ENCODE data around the gene MARK2.

GRCh38 chr11:63869171-63869591 is 30.3 kb downstream of the MARK2 start:
- TF ChIP-seq, protein P1, sequence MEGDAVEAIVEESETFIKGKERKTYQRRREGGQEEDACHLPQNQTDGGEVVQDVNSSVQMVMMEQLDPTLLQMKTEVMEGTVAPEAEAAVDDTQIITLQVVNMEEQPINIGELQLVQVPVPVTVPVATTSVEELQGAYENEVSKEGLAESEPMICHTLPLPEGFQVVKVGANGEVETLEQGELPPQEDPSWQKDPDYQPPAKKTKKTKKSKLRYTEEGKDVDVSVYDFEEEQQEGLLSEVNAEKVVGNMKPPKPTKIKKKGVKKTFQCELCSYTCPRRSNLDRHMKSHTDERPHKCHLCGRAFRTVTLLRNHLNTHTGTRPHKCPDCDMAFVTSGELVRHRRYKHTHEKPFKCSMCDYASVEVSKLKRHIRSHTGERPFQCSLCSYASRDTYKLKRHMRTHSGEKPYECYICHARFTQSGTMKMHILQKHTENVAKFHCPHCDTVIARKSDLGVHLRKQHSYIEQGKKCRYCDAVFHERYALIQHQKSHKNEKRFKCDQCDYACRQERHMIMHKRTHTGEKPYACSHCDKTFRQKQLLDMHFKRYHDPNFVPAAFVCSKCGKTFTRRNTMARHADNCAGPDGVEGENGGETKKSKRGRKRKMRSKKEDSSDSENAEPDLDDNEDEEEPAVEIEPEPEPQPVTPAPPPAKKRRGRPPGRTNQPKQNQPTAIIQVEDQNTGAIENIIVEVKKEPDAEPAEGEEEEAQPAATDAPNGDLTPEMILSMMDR (IDR thresholded peaks at IDR 0.05): no peak
- TF ChIP-seq POLR2AphosphoS5 (IDR thresholded peaks at IDR 0.05) (no peak), POLR2A (IDR thresholded peaks at IDR 0.05) (no peak)
